ENCODE results near the gene RNF224. TPM values are rescaled to one million over a fixed set of nuclear protein-coding genes. Genes with fewer than 3 reads are reported as not detected.

Gene RNF224
- total RNA-seq, 1 experiment from 2014 or later: 0.30 TPM

DNA sequence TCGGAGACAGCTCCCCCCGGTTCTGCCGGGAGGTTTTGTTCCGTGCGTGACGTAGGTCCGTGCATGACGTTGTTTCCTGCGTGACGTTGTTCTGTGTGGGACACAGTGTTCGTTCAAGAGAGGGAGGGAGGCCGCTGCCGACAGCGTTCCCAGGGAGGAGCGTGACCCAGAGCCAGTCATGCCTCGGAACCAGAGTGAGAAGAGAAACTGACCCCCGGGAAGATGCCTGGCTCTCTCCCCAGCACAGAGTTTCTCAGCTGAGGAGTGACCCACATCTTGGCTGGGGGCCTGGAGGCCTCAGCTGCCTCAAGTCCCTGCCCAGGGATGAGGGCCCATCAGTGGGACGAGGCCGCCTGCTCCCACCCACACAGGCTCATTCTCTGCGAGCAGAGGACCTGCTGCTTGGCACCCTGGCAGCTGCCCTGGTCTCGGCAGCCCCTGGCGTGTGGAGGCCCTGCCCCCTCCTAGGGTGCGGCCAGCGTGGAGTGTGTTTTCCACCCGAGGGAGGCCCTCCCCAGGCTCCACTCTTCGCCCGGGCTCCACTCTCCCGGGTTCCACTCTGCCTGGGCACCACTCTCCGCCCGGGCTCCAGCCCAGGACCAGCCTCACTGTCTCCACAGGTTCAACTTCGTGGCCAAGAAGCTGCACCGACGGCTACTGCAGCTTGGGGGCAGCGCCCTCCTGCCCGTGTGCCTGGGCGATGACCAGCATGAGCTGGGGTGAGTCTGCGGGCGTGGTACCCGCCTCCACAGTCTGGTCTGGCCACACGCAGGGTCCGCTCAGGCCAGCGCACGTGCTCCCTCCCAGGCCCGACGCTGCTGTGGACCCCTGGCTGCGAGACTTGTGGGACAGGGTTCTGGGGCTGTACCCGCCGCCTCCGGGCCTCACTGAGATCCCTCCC is 13.9 kb upstream of the RNF224 start (continued):
- TF ChIP-seq TCF7L2 (IDR thresholded peaks at IDR 0.05; ENCODE audit: borderline replicate concordance, extremely low read depth, insufficient read depth, insufficient read length): no peak

GRCh38 chr9:137214620-137215019 is 12.7 kb upstream of the RNF224 start:
- BruUV-seq (replicated peaks): no TSS peak
- H3K27me3 ChIP-seq (ENCODE audit: insufficient read depth, low read length): no peaks in the 10 kb centered on the region
- H3K9me3 ChIP-seq (ENCODE audit: control insufficient read depth in 1 of 2, insufficient read depth in 1 of 2, low read depth in 1 of 2, low read length in 2 of 2): no peaks in the 10 kb centered on the region
- H3K9ac ChIP-seq (ENCODE audit: low read length): no peak overlapping the region
- CTCF ChIA-PET: interaction anchor here (2.4 kb wide), 1 partner anchor 8 kb away, joined by 16 read pairs; the partner anchor contains the start of gene RNF208
- no peaks in the 10 kb centered on the region for H4K20me1 ChIP-seq (ENCODE audit: insufficient read depth)
- RAD21 ChIA-PET (ENCODE audit: low non-redundant PET in 1 of 2, low total read pairs in 2 of 2, uncharacterized antibody in 2 of 2, unreplicated experiment in 2 of 2): no interaction called here
- no peak for DNase-seq (ENCODE audit: low read depth, low spot score)
- no peaks in the 10 kb centered on the region for H3K9me2 ChIP-seq (ENCODE audit: insufficient read depth)
- H3K4me1 ChIP-seq (ENCODE audit: control insufficient read depth in 1 of 2, insufficient read depth in 2 of 2, low read length in 2 of 2): peaks cover 28 to 44% of the 10 kb centered on the region in 2 experiments
- TF ChIP-seq ZNF274 (IDR thresholded peaks at IDR 0.05; ENCODE audit: low read depth, low read length): no peak
- no peak for TF ChIP-seq CBX3 (IDR thresholded peaks at IDR 0.05; ENCODE audit: low read depth)
- TF ChIP-seq EZH2phosphoT487 (IDR thresholded peaks at IDR 0.05; ENCODE audit: borderline replicate concordance): no peak
- no peak for TF ChIP-seq CEBPB (IDR thresholded peaks at IDR 0.05; ENCODE audit: low read depth)
- no peak for TF ChIP-seq POLR2A (IDR thresholded peaks at IDR 0.05; ENCODE audit: borderline replicate concordance, extremely low read depth, insufficient read depth, insufficient read length)
- TF ChIP-seq ELF1 (IDR thresholded peaks at IDR 0.05; ENCODE audit: borderline replicate concordance, low read depth): no peak
- TF ChIP-seq, protein P1, sequence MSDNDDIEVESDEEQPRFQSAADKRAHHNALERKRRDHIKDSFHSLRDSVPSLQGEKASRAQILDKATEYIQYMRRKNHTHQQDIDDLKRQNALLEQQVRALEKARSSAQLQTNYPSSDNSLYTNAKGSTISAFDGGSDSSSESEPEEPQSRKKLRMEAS (IDR thresholded peaks at IDR 0.05): no peak
- TF ChIP-seq POLR2AphosphoS5 (IDR thresholded peaks at IDR 0.05; ENCODE audit: low read depth, low read length): no peak
- no peak for TF ChIP-seq REST (IDR thresholded peaks at IDR 0.05; ENCODE audit: low read depth)
- TF ChIP-seq, protein P2, sequence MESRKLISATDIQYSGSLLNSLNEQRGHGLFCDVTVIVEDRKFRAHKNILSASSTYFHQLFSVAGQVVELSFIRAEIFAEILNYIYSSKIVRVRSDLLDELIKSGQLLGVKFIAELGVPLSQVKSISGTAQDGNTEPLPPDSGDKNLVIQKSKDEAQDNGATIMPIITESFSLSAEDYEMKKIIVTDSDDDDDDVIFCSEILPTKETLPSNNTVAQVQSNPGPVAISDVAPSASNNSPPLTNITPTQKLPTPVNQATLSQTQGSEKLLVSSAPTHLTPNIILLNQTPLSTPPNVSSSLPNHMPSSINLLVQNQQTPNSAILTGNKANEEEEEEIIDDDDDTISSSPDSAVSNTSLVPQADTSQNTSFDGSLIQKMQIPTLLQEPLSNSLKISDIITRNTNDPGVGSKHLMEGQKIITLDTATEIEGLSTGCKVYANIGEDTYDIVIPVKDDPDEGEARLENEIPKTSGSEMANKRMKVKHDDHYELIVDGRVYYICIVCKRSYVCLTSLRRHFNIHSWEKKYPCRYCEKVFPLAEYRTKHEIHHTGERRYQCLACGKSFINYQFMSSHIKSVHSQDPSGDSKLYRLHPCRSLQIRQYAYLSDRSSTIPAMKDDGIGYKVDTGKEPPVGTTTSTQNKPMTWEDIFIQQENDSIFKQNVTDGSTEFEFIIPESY (IDR thresholded peaks at IDR 0.05; ENCODE audit: extremely low read depth, insufficient replicate concordance, low read length): no peak
- no peak for TF ChIP-seq SRF (IDR thresholded peaks at IDR 0.05; ENCODE audit: low read depth)
- TF ChIP-seq SP1 (IDR thresholded peaks at IDR 0.05; ENCODE audit: low read depth): no peak
- no peak for TF ChIP-seq TCF7L2 (IDR thresholded peaks at IDR 0.05; ENCODE audit: borderline replicate concordance, extremely low read depth, insufficient read depth, insufficient read length)
- TF ChIP-seq ZFX (IDR thresholded peaks at IDR 0.05): no peak
- TF ChIP-seq FOSL1 (IDR thresholded peaks at IDR 0.05; ENCODE audit: low read depth): no peak
- H3K4me3 ChIP-seq (replicated peaks in 1 of 2; ENCODE audit: low read depth in 1 of 2, low read length in 2 of 2): no peak overlapping the region
- no peak overlapping the region for H3K4me2 ChIP-seq (ENCODE audit: low read length)
- H3K79me2 ChIP-seq (ENCODE audit: insufficient read depth, low read length): no peaks in the 10 kb centered on the region
- POLR2A ChIA-PET: interaction anchor here (1.5 kb wide), 1 partner anchor 9 kb away, joined by 4 read pairs; no protein-coding TSS in a partner anchor
- peaks cover 0 to 6% of the 10 kb centered on the region in 2 experiments; a peak in 1 of 4 replicates for H3K36me3 ChIP-seq (ENCODE audit: control insufficient read depth in 1 of 2, insufficient read depth in 2 of 2, low read length in 2 of 2)
- intact Hi-C loops (cut with micrococcal nuclease): no loop called here
- H3K27ac ChIP-seq (ENCODE audit: low read depth, low read length): peak overlapping the region; percentile 22; the same call in 1 of the 2 replicates
- no peak for ATAC-seq
- H2AFZ ChIP-seq (ENCODE audit: low read depth, low read length, poor library complexity, severe bottlenecking): no peak overlapping the region

Data from HCT116 (cell line).